Testis (tissue), 3 donors: Measurements from ENCODE around the gene ATP2B3. TPM values are rescaled to one million over a fixed set of nuclear protein-coding genes. Genes with fewer than 3 reads are reported as not detected.
A peak's percentile ranks its signal among the peaks of the same experiment; 100 is the strongest.

Experiments
- DNase-seq: peaks from one replicate; pipeline ENCODE4 v3.0.0-alpha.2; 2019
- H3K27ac ChIP-seq, 2 donors: fragments of 200-600 bp; sonication (generic); one replicate each; pipeline ENCODE4 v1.5.1; 2019
- H3K27me3 ChIP-seq: fragments of 200-600 bp; sonication (generic); one replicate; pipeline ENCODE4 v1.5.1; 2019
- H3K36me3 ChIP-seq: fragments of 200-600 bp; sonication (generic); one replicate; pipeline ENCODE4 v1.5.1; 2017; ENCODE audit warnings: low read depth; ENCODE audit errors: missing control alignments
- H3K4me1 ChIP-seq: fragments of 200-600 bp; sonication (generic); one replicate; pipeline ENCODE4 v1.5.1; 2019
- H3K4me3 ChIP-seq, 2 donors: fragments of 200-600 bp; sonication (generic); one replicate each; pipeline ENCODE4 v1.5.1; 2017 to 2019
- H3K9me3 ChIP-seq: fragments of 200-600 bp; sonication (generic); one replicate; pipeline ENCODE4 v1.5.1; 2017
- POLR2A ChIP-seq: fragments of 450-650 bp; IDR thresholded peaks from one replicate; pipeline ENCODE4 v1.6.1; 2017; ENCODE audit warnings: antibody characterized with exemption, mild to moderate bottlenecking, moderate library complexity
- WGBS, 2 donors: methylation state at CpG; one replicate each; pipeline ENCODE4 v1.1.5; 2018; 5-methylcytosine and 5-hydroxymethylcytosine counted together
- intact Hi-C: fragments of 100-400 bp; cut with DNase I; formaldehyde crosslinking; loops from one replicate; pipeline ENCODE4 v1.15.1; 2023; ENCODE audit warnings: low total_unique reads
- polyA plus RNA-seq: library from polyadenylated mRNA; stranded (reverse); fragments of 350-450 nt; fragmentation: Illumina TruSeq; extraction: RNeasy Lipid Tissue Mini Kit (QIAGEN cat#74804); gene quantifications from one replicate; pipeline ENCODE4 v1.2.3, GENCODE V29; 2014; ENCODE audit warnings: low read depth, low replicate concordance; ENCODE audit not compliant: insufficient read depth
- total RNA-seq, 2 donors: library from RNA; depleted of rRNA; stranded (reverse); fragments of >200 nt; gene quantifications; one replicate each; pipeline ENCODE4 v1.2.3, GENCODE V29; 2016
- TF ChIP-seq, protein P1 (sequence below), 3 experiments: fragments of 450-650 bp in 2 of 3; fragments of 200-600 bp in 1 of 3; sonication (generic) in 1 of 3; IDR thresholded peaks; one replicate each; pipeline ENCODE4 v1.5.1; 2016 to 2019; ENCODE audit warnings: antibody characterized with exemption in 3 of 3, mild to moderate bottlenecking in 2 of 3, moderate library complexity in 1 of 3

The ATP2B3 gene
- total and polyA plus RNA-seq, 3 donors from 2014 or later: 0.16 to 1.2 (median 0.73) TPM

DNA sequence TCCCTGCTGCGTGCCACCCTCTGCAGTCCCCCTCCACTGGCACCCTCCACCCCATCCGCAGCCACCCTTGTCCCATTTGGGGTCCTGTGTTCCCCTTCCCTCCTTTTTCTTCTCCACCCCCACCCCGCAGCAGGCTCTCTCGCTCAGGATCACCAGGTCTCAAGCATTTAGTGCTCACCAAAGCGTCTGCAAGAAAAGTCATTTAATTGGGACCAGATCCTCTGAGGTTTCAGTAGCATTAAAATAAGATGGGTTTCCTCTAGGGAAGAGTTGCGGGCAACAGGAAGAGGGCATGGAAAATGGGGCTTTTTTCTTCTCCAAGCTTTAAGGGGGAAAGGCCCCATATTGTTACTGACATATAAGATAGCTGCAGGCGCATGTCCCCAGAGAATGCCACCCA is 42.2 kb upstream of the ATP2B3 start:
- H3K27me3 ChIP-seq: no peaks in the 10 kb centered on the region
- no peak for DNase-seq
- no peak overlapping the region for H3K4me3 ChIP-seq
- intact Hi-C loops: no loop called here
- peaks cover 8% of the 10 kb centered on the region for H3K4me1 ChIP-seq
- H3K9me3 ChIP-seq: no peaks in the 10 kb centered on the region
- WGBS, 2 donors: 57 to 76% methylated on average over 7 of the region's 7 CpGs
- TF ChIP-seq, protein P1, sequence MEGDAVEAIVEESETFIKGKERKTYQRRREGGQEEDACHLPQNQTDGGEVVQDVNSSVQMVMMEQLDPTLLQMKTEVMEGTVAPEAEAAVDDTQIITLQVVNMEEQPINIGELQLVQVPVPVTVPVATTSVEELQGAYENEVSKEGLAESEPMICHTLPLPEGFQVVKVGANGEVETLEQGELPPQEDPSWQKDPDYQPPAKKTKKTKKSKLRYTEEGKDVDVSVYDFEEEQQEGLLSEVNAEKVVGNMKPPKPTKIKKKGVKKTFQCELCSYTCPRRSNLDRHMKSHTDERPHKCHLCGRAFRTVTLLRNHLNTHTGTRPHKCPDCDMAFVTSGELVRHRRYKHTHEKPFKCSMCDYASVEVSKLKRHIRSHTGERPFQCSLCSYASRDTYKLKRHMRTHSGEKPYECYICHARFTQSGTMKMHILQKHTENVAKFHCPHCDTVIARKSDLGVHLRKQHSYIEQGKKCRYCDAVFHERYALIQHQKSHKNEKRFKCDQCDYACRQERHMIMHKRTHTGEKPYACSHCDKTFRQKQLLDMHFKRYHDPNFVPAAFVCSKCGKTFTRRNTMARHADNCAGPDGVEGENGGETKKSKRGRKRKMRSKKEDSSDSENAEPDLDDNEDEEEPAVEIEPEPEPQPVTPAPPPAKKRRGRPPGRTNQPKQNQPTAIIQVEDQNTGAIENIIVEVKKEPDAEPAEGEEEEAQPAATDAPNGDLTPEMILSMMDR (IDR thresholded peaks at IDR 0.05): no peak
- TF ChIP-seq POLR2A: no peak
- no peaks in the 10 kb centered on the region for H3K36me3 ChIP-seq
- H3K27ac ChIP-seq: no peak overlapping the region

DNA sequence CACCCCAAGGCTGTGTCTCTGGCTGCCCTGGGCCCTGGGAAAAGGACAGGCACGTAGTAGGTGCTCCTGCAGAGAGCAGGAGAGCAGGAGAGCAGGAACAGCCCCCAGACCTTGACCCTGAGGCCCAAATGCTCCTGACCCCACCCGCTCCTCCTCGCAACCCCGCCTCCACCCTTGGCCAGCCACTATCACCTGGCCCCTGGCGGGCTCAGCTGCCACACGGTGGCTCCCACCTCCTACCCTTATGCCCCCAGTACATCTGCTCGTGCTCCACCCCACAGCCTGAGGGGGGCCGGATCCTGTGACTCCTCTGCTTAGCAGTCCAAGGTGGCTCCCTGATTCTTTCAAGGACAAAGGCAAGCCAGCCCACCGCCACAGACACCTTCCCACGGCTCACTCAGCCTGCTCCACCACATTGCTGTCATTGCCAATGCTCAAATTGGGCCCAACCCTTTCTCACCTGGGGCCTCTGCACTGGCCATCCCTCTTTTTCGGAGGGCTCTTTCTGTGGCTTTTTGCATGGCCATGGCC is 41.6 kb upstream of the ATP2B3 start:
- no peaks in the 10 kb centered on the region for H3K27me3 ChIP-seq
- 80 to 88% methylated on average over 1 to 10 of the region's 11 CpGs for WGBS, 2 donors
- no peaks in the 10 kb centered on the region for H3K9me3 ChIP-seq
- H3K36me3 ChIP-seq: no peaks in the 10 kb centered on the region
- TF ChIP-seq POLR2A: no peak
- TF ChIP-seq, protein P1 (IDR thresholded peaks at IDR 0.05): no peak
- peaks cover 8% of the 10 kb centered on the region for H3K4me1 ChIP-seq
- intact Hi-C loops: no loop called here
- H3K27ac ChIP-seq: no peak overlapping the region
- DNase-seq: no peak
- no peak overlapping the region for H3K4me3 ChIP-seq

DNA sequence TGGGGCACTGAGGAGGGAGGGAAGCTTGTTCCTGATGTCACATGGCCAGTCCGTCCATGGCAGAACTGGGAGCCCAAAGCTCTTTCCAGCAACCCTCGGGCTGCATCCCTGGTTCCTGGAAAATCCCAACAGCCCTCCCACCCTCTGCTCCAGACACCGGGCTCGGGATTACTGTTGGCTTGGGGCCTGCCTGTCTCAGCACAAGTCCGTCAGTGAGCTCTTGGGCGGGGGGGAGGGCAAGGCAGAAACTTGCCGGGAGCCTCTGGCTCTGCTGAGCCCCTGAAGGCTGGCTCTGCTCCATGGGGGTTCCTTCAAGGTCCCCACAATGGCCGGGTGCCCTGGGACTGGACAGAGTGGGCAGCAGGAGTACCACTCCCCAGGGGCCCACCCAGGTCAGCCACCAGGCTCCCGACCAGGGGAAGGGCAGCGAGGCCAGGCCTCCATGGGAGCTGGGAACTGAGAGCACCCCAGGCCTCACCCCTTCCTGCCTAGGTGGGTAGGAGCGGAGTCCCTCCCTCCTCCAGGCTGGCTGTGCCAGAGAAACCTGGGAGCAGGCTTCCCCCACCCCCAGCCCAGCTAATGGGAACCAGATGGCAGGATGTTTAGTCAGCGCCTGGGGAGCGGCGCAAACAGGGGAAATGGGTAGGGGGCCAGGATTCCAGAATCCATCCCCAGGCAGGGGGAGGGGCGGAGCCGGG is 40.6 kb upstream of the ATP2B3 start:
- Histone ChIP-seq H3K27ac (peak overlapping the region in 1 of 2 donors; percentile 53), H3K36me3 (no peaks in the 10 kb centered on the region), H3K4me3 (no peak overlapping the region), H3K27me3 (no peaks in the 10 kb centered on the region), H3K9me3 (no peaks in the 10 kb centered on the region), H3K4me1 (peaks cover 8% of the 10 kb centered on the region)
- DNase-seq: peak; percentile 63
- WGBS, 2 donors: 59% methylated on average over 12 of the region's 16 CpGs; no CpG with 5 or more reads in 1 of the 2 donors
- no peak for TF ChIP-seq POLR2A
- TF ChIP-seq, protein P1 (IDR thresholded peaks at IDR 0.05): no peak
- intact Hi-C loops: no loop called here

DNA sequence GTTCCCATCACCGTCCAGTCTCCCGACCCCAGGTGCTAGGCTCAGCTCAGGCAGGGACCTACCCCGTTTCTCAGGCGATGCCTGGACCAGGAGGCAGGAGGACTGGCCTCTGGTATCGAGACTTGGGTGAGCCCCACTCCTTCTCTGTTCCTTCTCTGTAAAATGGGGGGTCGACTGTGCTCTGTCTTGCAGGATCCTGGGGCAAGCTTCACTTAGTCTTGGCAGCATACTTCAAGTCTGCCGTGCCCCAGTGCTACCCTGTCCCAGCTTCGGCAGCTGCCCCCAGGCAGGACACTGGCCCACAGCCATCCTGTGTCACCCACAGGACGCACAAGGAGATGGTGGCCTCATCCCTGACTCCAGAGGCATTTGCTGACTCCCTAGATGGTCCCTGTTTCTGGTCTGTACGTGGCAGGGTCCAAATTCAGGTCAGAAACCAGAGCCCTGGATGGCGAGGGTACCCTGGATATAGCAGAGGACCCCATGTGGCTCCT is 40.0 kb upstream of the ATP2B3 start:
- Histone ChIP-seq H3K4me1 (peaks cover 8% of the 10 kb centered on the region), H3K27me3 (no peaks in the 10 kb centered on the region), H3K4me3 (no peak overlapping the region), H3K9me3 (no peaks in the 10 kb centered on the region), H3K27ac (peak overlapping the region in 1 of 2 donors; percentile 53), H3K36me3 (no peaks in the 10 kb centered on the region)
- 75% methylated on average over 11 of the region's 11 CpGs; no CpG with 5 or more reads in 1 of the 2 donors for WGBS, 2 donors
- DNase-seq: no peak
- intact Hi-C loops: no loop called here
- TF ChIP-seq POLR2A: no peak
- TF ChIP-seq, protein P1 (IDR thresholded peaks at IDR 0.05): no peak
